ELF-1 (cell line): ENCODE measurements around the gene CELSR1.

Experiments used
- DNase-seq: peaks from one replicate; pipeline ENCODE4 v3.0.0-alpha.2; 2016; ENCODE audit warnings: low read depth, low spot score

CELSR1 gene

DNA sequence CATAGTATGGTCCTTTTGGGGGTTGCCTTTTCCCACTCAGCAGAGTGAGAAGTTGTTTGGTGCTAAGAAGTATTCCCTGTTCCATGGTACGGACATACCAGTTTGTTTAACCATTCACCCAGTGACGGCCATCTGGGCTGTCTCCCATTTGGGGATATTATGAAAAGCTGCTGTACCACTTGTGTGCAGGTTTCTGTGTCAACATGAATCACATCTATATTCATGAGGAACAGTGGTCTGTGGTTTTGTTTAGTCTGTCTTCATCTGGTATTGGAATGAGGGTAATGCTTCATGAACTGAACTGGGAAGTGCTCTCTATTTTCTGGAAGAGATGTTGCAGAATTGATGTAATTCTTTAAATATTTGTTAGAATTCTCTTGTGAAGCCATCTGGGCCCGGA is 112.4 kb downstream of the CELSR1 start:
- no peak for DNase-seq

DNA sequence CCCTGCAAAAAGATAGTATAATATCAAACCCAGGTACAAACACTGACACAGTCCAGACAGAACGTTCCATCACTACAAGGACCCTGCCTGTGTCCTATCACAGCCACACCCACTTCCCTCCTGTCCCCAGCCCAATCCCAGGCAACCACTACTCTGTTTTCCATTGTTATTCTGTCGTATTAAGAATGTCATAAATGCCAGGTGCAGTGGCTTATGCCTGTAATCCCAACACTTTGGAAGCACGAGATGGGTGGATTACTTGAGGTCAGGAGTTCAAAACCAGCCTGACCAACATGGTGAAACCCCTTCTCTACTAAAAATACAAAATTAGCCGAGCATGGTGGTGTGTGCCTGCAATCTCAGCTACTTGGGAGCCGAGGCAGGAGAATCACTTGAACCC is 112.9 kb downstream of the CELSR1 start:
- DNase-seq: no peak

DNA sequence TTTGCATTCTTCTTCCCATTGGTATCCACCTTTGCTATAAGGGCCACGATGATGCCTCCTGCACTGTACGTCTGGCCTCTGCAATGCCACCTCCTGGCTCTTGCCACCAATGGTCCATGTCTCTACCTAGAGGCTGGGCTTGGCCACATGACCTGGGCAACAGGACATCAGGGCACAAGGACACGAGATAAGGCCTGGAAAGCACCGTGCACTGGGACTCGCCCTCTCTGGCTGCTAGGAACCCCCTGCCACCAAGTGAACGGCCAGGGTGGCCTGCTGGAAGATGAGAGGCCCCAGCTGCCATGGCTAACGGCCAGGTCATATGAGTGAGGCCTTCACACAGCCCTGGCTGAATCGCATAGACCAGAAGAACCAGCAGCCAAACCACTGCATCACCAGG is 114.5 kb downstream of the CELSR1 start:
- no peak for DNase-seq

GRCh38 chr22:46421267-46421666 is 116.2 kb downstream of the CELSR1 start:
- DNase-seq: no peak

DNA sequence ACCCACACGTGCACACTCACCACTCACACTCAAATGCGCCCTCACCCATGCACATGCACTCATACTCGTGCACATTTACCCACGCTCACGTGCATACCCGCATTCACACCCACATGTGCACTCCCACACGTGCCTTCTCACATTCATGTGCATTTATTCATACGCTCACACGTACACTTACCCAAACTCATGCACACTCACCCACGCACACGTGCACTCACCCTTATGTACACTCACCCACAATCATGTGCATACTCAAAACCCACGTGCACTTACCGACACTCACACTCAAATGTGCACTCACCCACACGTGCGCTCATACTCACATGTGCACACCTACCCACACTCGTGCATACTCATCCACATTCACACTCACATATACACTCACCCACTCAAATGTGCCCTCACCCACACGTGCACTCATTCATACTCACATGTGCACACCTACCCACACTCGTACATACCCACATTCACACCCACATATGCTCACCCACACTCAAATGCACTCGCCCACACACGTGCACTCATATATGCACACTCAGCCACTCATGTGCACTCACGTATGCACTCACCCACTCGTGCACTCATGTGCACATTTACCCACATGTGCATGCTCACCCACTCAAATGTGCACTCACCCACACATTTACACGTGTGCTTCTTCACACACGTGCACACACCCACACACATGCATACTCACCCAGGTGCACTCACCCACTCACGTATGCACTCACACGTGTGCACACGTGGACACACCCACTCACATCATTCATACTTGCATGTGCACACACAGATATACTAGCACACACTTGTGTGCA is 117.5 kb downstream of the CELSR1 start:
- DNase-seq: no peak

GRCh38 chr22:46418827-46419226 is 118.6 kb downstream of the CELSR1 start:
- no peak for DNase-seq

DNA sequence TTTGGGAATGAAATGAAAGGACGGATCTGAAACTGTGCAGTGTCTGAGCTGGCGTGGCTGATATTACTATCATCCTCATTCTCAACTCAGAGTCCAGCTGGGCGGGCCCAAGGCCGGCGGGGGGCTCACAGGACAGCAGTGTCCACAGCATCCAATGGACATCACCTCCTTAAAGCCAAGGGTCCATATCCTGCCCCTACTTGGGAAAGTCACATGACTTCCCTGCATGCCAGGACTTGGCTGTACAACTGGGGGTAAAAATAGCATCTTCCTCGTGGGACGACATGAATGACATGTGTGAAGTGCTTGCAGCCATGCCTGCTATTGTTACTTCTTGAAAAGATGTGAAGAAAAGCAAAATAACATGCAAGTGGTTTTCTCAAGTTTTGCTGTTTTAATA is 119.7 kb downstream of the CELSR1 start:
- no peak for DNase-seq

- DNase-seq: peak; percentile 40
Measured at GRCh38 chr22:46416891-46417580, 120.4 kb downstream of the CELSR1 start.

GRCh38 chr22:46416520-46416871 is 120.9 kb downstream of the CELSR1 start:
- DNase-seq: peak; percentile 41

DNA sequence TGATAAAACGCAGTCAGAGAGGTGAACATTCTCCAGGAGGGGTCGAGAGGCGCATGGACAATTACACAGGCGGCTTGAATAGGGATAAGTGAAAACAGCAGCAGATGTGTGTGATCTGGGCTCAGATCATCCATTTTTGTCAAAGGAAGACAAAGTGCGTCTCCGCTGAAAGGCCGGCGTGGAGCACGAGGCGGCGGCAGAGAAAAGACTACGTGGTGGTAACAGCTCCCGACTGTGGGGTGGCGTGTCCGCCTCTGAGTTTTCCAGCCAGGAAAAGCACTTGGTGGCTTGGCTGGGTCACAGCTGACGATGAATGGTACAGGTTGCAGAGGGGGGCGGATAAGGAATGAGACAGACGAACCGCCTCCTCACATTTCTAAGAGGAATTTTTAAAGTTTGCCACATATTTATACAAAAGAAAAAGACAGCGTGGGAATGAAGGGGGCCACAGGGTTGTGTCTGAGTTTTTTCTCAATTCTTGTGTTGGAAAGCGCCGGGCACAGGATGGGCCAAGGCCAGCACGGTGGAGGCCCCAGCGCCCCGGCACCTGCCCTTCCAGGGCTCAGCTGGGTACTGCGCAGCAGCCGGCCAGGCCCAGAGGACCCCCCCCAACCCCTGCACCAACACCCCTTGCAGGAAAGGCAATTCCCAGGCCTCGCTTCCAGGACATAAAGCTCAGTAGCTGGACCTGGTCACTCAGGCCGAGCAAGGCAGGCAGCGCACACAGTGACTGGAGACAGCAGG is 121.5 kb downstream of the CELSR1 start:
- no peak for DNase-seq

GRCh38 chr22:46414704-46415103 is 122.7 kb downstream of the CELSR1 start:
- DNase-seq: no peak

GRCh38 chr22:46413725-46414379 is 123.6 kb downstream of the CELSR1 start:
- no peak for DNase-seq

DNA sequence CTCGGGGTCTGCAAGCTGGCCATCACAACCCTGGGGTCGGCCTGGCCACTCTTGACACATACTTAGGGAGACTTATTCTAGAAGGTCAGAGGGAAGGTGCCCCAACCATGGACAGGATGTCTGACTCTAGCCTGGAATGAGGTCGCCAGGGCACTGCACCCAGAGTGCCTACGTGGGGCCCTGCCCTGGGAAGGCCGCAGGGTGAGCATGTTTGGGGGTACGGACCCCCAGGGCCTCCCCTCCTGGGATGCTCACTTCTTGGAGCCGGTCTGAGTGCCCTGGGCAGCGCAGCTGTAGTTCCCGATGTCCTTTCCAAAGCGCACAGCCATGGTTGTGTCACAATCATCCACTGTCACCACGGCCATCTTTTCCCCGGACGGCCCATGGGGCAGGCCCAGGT is 126.1 kb downstream of the CELSR1 start:
- no peak for DNase-seq

GRCh38 chr22:46410291-46410808 is 127.1 kb downstream of the CELSR1 start:
- DNase-seq: no peak

GRCh38 chr22:46409631-46410210 is 127.7 kb downstream of the CELSR1 start:
- DNase-seq: no peak

DNA sequence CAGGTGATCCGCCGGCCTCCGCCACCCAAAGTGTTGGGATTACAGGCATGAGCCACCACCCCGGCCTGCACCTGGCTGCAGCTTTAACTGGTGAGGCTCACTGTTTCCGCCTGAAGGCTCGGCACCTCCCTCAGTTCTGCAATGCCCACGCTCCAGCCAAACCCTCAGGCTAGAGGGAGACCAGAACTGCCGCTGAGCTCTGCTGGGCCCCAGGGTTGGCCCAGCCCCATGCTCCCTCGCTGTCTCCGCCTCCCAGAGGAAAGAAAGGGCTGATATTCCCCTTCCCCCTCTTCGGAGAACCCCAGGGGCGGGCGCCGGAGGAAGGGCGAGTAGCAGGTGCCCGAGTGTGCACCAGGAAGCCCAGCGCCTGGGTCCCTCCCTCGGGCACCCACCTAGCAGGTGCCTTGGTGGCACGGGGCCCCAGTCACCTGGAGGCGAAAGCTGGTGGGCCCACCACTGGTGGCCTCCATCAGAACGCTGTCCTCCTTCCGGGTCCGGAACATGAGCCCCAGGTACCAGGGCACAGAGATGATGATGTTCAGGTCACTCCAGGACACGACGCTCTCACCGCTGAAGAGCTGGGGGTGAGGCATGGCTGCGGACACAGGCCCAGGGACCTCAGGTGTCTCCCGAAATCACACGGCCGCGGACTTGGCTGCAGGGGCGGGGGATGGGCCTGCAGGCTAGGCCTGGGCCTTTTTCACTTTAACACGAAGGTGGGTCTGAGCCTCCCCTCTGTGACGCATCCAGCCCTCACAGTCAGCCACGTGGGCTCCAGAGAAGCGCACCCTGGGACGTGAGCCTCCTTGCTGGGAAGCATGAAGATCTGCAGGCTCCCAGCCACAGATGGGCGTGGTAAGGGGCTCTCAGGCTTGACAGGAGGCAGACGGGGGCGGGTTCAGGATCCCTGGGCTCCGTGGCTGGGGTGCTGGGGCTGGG is 128.6 kb downstream of the CELSR1 start:
- DNase-seq: peak; percentile 60

GRCh38 chr22:46407748-46408147 is 129.7 kb downstream of the CELSR1 start:
- no peak for DNase-seq

- no peak for DNase-seq
Measured at GRCh38 chr22:46406791-46407190, 130.6 kb downstream of the CELSR1 start.

DNA sequence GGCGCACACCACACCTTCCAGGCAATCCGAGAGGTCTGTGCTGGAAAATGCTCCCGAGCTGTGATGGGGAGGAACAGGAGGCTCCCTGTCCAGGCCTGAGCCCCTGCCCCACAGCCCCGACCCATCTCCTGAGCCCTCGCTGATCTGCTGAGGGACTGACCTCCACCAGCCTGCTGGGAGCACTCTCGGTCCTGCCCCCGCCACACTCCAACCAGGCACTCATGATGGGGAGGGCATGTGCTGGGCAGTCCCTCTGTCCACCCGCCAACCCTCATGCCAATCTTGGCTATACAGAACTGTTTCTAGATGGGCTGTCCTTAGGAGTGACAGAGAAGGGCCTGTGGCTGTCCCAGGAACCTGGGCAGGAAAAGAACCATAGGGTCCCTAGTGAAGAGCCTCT is 131.1 kb downstream of the CELSR1 start:
- DNase-seq: no peak

DNA sequence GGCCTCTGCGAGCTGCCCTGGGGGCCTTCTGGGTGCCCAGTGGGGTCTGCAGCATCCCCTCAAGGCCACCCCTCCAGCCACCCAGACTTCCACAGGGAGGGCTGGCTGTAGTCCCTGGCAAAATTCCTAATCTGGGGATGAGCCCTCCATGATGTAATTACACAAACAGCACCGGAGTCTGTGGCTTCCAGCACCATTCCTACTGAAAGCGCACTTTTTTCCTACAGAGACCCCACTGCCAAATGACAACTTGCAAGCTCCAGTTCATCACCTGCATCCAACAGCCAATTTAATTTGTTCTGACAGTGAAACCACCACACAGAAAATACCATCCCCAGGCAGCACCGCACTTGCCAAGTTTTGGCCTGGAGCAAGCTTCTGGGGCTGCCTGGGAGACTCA is 131.5 kb downstream of the CELSR1 start:
- peak; percentile 49 for DNase-seq
